Epithelial cell of esophagus (primary cell): ENCODE results near the gene TMOD1.

Source experiments
- DNase-seq: peaks from one replicate; pipeline ENCODE4 v3.0.0; 2010; ENCODE audit warnings: low read depth
- H3K4me3 ChIP-seq: 2 replicates; pipeline ENCODE4 v1.5.1; 2011; ENCODE audit warnings: mild to moderate bottlenecking, low read length, control low read depth
- TF ChIP-seq, protein P1 (sequence below): IDR thresholded peaks from 2 replicates; pipeline ENCODE4 v1.5.1; 2011; ENCODE audit warnings: low read depth, mild to moderate bottlenecking, low read length, control low read depth, inconsistent platforms; ENCODE audit not compliant: insufficient read depth; ENCODE audit errors: missing control alignments

TMOD1 gene

DNA sequence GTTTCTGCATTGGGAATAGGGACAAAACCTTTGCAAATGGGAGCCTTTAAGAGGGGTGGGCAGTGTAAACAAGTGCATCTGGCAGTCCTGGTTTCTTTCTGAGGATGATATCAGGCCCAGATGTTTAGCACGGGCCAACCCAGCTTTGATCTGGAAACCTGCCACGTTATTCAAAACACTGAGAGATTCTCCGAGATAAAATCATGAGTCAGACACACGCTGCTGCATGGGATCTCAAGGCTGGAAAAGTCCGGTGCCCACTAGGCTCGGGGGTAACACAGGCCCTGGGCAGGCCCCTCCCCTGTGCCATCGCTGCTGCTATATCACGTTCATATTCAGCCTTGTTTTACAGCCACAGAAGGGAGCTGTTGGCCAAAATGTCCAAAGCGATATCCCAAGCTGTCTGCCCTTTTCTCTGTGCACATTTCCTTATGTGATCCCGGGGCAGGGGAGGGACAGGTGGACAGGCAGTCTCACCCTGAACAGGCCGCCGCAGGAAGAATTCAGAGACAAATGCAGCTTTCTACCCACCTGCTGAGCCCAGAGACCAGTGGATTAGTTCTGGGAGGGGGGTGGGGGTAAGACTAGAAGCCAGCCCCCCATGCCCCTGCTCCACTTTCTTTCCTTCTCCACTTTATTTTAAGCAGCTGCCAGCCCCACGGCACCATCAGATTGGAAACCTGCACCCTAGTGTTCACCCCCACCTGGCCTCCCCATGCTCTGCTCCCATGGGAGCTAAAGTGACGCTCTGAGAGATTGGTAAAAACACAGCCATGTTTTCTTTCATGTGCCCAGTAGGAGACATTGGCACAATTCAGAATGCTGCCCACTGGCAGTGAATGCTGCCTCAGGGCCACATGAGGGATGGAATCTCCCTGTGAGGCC lies 63.1 kb downstream of the TMOD1 start:
- no peak overlapping the region for H3K4me3 ChIP-seq
- DNase-seq, result peak; percentile 11
- TF ChIP-seq, protein P1, sequence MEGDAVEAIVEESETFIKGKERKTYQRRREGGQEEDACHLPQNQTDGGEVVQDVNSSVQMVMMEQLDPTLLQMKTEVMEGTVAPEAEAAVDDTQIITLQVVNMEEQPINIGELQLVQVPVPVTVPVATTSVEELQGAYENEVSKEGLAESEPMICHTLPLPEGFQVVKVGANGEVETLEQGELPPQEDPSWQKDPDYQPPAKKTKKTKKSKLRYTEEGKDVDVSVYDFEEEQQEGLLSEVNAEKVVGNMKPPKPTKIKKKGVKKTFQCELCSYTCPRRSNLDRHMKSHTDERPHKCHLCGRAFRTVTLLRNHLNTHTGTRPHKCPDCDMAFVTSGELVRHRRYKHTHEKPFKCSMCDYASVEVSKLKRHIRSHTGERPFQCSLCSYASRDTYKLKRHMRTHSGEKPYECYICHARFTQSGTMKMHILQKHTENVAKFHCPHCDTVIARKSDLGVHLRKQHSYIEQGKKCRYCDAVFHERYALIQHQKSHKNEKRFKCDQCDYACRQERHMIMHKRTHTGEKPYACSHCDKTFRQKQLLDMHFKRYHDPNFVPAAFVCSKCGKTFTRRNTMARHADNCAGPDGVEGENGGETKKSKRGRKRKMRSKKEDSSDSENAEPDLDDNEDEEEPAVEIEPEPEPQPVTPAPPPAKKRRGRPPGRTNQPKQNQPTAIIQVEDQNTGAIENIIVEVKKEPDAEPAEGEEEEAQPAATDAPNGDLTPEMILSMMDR, result no peak

DNA sequence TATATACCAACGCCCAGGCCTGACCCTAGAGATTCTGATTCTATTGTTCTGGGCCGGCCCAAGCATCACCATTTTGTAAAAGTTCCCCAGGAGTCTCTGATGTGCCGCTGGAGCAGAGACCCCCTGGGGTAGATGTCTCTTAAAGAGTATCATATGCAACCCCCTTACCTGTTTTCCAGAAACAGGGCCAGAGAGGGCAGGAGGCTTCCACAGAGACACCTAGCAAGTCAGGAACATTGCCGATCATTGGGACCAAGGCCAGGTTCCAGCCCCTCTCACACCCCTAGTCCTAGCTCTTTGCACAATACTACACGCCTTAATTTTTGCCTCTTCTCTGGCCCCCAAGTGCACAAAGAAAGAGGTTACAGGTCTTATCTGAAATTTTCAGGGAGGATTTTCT lies 63.8 kb downstream of the TMOD1 start:
- no peak for DNase-seq
- H3K4me3 ChIP-seq, result no peak overlapping the region
- TF ChIP-seq, protein P1, result no peak

DNA sequence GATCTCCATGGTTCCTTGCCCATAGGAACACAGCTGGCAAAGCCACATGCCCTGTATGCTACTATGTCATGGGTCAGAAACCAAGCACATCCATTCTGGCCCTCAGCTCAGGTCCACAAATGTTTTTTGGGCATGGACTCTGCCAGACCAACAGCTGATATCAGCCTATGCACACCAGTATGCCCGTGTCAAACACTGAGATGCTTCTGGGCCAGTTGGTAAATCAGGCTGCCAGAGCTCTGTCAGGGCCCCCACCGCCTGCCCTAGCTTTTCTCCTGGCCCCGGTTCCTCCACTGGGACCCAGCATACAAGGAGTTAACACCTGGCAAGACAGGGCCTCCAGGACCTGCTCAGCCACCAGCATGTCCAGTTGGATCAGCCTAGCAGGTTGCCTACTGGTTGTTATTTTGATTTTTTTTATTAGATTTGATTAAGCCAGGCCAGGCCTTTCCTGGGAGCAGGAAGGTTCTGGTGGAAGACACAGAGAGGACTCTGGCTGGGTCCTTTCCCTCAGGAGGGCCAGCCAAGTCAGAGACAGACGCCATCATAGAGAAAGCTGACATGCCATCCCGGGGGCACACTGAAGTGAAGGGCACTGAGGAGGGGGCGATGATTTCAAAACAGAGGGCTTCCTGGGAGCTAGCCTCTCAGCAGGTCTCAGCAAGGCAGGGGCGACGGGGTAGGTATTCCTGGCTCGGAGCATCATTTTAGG lies 65.9 kb downstream of the TMOD1 start:
- DNase-seq, result no peak
- TF ChIP-seq, protein P1, result no peak
- H3K4me3 ChIP-seq, result no peak overlapping the region

- H3K4me3 ChIP-seq, result no peak overlapping the region
- no peak for DNase-seq
- TF ChIP-seq, protein P1, result no peak
Observed at GRCh38 chr9:97567894-97568202, 66.4 kb downstream of the TMOD1 start.

GRCh38 chr9:97568461-97569275 lies 67.2 kb downstream of the TMOD1 start:
- no peak for DNase-seq

DNA sequence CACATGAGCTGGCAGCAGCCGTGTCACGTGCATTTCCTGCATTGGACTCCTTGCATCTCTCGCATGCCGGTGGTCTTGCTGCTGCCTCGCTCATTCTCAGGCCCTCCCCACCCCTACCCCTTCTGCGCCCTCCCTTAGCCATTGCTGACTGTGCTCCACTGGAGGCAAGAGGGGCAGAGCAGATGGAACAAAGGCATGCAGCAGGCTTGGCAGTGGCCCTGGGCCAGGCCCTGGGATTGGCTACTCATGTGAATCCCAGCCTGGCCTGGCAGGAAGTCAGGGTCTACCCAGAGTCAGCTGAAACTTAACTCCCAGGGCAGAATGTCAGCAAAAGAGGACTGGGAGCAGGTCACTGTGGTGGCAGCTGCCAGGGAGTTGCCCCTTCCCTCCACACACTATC lies 69.4 kb downstream of the TMOD1 start:
- DNase-seq, result no peak
- TF ChIP-seq, protein P1, result no peak
- no peak overlapping the region for H3K4me3 ChIP-seq

More at GRCh38 chr9:97568461-97569275, 67.2 kb downstream of the TMOD1 start:
- TF ChIP-seq, protein P1, result no peak
- H3K4me3 ChIP-seq, result no peak overlapping the region
